Measurements from ENCODE around the gene CEP250.
"Not testable (repeated sequence)": the region's sequence is repeated elsewhere in the genome, so short reads cannot be mapped to it uniquely, and the experiment has no call there.

CEP250 gene

DNA sequence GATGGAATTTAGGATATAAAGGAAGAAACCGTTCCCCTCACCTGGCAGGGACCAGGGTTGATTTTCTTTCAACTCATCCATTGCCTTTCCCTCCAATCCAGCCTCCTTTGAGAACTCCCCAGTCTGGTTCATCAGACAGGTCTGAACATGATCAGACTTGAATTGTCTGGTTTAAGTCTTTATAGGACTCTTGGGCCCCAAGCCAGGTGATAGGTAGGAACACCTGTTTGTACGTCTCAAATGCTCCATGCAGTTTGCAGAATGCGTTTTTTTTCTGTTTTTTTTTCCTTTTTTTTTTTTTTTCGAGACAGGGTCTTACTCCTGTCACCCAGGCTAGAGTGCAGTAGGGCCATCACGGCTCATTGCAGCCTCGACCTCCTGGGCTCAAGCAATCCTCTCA is 4.1 kb upstream of the CEP250 start:
- no peak for DNase-seq (ENCODE audit: low read depth)

DNA sequence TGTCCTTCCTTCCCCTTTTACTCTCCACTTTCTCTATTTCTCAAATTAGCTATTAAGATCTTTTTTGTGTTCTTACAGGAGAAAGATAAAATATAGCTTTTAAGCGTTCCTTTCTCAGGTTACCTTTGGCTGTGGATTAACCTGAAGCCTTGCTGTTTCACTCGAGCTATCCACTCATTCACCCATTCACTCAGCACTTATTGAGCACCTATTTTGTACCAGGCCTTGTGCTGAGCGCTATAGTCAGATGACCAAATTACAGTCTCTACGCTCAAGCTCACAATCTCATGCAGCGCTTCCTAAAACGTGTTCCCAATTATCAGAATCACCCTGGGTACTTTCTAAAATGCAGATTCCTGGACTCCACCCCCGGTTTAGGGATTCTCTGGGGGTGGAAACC is 1.8 kb upstream of the CEP250 start:
- no peak for DNase-seq (ENCODE audit: low read depth)

DNA sequence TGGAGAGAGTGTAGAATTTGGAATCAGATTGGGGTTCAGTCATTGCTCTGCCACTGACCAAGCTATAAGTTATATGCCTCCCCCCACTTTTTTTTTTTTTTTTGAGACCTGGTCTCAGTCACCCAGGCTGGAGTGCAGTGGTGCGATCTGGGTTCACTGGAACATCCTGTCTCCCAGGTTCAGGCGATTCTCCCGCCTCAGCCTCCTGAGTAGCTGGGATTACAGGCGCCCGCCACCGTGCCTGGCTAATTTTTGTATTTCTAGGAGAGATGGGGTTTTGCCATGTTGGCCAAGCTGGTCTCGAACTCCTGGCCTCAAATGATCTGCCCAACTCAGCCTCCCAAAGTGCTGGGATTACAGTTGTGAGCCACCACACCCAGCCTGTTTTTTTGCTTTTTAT is 1.3 kb downstream of the CEP250 start:
- not testable (repeated sequence) for DNase-seq (ENCODE audit: low read depth)

DNA sequence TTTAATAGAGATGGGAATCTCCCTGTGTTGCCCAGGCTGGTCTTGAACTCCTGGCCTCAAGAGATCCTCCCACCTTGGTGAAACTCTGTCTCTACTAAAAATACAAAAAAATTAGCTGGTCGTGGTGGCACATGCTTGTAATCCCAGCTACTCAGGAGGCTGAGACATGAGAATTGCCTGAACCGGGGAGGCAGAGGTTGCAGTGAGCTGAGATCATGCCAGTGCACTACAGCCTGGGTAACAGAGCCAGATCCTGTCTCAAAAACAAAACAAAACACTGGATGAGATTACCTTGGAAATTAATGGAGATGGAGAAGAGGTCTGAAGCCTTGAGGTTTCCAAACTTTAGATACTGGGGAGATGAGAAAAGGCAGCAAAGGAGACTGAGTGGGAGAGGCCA is 2.1 kb downstream of the CEP250 start:
- DNase-seq (ENCODE audit: low read depth) = not testable (repeated sequence)

DNA sequence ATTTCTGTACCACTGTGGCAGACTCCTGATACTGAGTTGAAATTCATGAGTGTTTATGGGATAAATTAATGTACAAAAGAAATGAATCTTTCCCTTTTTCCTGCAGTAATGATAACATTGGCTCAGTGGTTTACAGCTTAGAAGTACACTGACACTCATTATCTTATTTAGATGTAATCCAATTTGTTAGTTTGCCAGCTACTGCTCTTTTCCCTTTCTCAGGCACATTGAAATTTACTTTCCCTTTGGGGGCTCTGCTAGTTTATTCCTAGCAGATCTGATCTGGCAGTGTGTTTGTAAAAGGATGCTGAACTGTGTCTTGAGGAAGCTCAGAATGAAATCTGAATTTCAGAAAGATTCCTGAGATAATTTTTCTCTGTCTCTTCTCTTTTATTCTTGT is 3.0 kb downstream of the CEP250 start:
- no peak for DNase-seq (ENCODE audit: low read depth)

DNA sequence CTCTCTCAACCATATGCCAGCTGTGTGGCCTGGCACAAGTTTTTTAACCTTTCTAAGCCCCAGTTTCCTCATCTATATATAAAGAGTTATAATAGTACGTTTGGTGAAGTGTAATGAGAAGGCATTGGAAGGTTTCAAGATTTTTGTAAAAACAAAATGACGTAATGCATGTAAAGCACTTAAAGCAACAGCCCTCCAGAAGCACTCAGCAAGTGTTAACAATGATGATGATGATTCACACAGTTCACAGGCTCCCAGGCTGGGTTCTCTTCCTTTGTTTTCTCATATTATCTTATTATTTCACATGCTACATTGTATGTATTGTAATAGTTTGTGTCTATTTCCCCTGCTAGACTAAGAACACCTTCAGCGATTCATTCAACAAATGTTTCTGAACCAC is 6.2 kb downstream of the CEP250 start:
- DNase-seq (ENCODE audit: low read depth) = no peak

DNA sequence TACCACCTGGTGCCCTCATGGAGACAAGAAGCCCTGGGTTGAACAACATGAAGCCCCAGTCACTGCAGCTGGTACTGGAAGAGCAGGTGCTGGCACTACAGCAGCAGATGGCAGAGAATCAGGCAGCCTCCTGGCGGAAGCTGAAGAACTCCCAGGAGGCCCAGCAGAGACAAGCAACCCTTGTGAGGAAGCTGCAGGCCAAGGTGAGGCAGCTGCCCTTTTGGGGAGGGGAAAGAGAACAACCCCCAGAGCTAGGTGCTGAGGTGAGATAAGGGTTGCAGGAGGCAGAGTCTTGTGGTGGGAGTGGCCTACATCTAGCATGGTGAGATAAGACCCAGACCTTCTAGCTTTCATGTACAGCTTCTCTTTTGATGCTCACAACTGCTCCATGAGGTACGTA is 7.0 kb downstream of the CEP250 start:
- no peak for DNase-seq (ENCODE audit: low read depth)

DNA sequence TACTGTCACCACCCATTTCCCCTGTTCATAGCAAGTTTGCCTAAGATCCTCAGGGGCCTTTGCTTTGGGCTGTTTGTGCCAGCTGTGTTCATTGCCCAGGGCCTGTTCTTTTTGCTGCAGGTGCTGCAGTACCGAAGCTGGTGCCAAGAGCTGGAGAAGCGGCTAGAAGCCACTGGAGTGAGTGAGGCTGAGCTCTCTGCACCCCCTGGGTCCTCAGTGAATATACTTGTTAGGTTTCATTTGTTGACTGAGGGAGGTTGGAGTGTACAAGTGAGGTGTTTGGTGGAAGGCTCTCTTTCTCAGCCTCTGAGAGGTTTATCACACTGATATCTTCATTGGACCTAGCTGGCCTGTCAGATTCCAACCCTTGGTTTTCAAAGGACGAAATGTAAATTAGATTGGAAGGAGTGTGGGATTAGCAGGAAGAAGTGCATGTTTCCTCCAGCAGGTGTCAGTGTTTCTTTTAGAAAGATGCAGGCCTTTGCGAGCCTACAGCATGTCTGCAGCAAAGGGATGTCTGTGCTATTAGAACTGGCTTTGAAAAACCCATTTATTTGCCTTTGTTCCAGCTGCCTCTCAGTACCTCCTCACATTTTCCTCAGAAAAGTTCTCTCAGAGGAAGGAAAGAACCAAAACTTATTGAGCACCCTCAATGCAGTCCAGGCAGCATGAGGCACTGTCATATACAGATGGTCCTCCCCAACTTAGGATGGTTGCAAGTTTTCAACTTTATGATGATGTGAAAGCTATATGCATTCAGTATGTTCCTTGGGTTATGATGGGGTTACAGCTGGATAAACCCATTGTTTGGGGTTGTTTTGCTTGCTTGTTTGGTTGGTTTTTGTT is 8.3 kb downstream of the CEP250 start:
- DNase-seq (ENCODE audit: low read depth) = peak; percentile 17

DNA sequence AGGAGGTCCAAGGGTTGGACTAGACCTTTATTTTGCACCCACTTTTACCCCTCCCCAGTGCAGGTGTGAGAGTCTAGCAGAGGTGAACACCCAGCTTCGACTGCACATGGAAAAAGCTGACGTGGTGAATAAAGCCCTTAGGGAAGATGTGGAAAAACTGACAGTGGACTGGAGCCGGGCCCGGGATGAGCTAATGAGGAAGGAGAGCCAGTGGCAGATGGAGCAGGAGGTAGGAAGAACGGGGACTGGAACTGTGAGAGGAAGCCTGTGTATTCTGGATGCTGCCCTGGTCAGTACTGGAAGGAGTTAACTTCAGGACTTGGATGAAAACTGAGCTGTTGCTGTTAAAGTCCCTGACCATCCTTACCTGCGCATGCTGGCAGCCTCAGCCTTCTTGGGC is 10.6 kb downstream of the CEP250 start:
- DNase-seq (ENCODE audit: low read depth) = no peak

DNA sequence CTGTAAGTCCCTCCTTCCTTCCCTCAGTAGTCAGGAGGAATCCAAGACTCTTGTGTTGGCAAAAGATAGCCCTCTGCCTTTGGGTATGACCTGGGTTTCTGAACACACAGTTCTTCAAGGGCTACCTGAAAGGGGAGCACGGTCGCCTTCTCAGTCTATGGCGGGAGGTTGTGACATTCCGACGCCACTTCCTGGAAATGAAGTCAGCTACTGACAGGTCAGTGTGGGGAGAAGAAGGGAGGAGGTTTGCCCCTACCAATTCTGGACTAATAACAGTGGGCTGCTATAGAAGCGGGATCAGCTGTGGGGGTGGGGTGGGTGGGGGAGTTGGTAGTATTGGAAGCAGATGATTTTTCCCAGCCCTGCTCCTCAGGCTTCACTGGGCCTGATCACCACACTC is 11.5 kb downstream of the CEP250 start:
- no peak for DNase-seq (ENCODE audit: low read depth)

DNA sequence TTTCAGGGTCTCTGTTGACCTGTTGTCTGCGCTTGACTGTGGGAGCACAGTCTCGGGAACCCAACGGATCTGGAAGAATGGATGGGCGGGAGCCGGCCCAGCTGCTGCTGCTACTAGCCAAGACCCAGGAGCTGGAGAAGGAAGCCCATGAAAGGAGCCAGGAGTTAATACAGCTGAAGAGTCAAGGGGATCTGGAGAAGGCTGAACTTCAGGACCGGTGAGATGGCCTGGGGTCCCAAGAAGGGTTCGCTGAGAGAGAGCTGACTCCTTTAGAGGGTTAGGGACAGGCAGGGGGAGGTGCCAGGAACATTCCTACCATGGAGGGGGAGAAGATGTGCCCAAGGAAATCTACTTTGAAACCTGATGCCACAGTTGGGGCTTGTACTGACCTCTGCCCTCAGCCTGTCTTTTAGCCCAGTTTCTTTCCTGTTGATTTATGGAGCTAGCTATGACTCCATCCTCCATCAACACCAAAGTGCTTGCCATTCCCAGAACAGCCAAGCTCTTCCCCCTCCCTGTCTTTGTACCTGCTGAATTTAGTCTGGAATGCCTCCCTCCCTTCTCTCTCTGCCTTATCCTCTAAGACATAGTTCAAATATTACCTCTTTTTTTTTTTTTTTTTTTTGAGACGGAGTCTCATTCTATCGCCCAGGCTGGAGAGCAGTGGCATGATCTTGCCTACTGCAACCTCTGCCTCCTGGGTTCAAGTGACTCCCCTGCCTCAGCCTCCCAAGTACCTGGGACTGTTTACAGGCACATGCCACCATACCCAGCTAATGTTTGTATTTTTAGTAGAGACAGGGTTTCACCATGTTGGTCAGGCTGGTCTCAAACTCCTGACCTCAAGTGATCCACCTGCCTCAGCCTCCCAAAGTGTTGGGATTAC is 12.2 kb downstream of the CEP250 start:
- DNase-seq (ENCODE audit: low read depth) = no peak

DNA sequence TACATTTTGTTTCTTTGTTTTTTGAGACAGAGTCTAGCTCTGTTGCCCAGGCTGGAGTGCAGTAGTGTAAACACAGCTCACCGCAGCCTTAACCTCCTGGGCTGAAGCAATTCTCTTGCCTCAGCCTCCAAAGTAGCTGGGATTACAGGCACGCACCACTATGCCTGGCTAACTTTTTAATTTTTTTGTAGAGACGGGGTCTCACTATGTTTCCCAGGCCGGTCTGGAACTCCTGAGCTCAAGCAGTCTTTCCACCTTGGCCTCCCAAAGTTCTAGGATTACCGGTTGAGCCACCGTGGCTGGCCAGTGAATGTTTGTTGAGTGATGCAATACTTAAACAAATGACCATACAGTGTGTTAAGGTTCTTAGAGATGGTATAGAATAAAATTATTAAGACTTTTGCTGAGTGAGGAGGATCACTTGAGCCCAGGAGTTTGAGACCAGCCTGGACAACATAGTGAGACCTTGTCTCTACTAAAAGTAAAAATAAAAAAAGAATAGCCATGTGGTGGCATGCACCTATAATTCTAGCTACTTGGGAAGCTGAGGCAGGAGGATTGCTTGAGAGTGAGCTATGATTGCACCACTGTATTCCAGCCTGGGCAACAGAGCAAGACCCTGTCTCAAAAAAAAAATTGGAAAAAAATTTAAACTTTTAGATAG is 13.4 kb downstream of the CEP250 start:
- DNase-seq (ENCODE audit: low read depth) = no peak

DNA sequence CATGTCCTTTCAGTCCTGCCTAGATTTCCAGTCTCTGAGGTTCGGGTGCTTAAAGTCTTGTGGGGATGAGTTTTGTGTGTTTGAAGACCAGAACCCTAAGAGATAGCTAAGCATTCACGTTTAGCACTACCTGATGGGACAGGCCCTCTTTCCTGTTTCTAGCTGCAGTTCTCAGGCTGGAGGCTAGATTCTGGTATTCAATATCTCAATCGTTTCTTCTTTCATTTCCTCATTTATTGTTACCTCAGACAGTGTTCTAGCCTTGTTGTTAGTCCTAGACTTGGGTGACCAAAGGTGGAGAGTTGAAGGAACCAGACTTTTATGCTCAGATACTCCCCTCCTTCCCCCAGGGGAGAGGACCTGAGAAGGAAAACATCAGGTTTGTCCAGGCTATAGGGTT is 16.8 kb downstream of the CEP250 start:
- DNase-seq (ENCODE audit: low read depth) = no peak

DNA sequence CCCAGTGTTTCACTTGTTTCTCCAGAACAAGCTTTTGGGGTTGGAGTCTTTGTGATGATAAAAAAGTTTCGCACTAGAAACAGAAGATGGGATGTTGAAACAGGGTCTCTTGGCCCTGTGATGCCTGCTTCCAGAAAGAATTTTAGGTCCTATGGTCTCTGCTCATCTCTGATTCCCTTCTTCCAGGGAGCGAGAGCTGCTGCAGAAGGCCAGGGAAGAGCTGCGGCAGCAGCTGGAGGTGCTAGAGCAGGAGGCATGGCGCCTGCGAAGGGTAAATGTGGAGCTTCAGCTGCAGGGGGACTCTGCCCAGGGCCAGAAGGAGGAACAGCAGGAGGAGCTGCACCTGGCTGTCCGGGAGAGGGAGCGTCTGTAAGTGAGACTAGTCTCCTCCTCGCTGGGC is 18.3 kb downstream of the CEP250 start:
- DNase-seq (ENCODE audit: low read depth) = no peak

DNA sequence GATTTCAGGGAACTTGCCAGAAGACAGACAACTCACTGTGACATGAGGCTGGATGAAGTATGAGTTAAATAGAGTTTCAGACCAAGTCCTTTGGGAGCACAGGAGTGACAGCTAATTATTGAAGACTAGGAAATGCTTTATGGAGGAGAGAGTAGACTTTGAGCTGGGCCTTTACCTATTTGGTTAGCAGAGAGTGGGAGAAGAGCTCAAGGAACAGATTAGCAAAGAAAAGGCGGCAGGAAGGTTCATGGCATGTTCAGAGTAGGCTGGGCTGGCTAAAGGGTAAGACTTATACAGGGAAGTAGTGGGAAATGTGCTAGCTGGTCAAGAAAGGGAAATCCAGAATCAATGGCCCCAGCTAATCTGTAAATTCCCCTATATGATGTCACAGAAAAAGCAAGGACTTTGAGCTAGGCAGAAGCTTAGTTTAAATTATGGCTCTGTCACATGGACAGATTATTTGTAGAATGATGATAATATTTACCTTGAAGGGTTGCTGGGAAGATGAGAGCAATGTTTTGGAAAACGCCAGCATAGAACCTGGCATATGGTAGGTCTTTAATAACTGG is 19.0 kb downstream of the CEP250 start:
- DNase-seq (ENCODE audit: low read depth) = no peak

DNA sequence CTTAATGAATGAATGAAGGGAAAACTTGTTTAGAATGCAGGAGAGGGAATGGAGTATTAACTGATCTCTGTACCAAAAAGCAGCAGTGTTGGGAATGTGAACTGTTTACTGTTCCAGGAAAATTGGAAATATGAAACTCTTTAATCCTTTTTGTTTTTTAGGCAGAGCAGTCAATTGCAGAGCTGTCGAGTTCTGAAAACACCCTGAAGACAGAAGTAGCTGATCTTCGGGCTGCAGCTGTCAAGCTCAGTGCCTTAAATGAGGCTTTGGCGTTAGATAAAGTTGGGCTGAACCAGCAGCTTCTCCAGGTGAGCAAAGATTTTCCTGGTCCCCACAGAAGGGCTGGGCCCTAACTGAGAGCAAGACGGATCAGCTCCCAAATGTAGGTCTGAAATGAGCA is 20.9 kb downstream of the CEP250 start:
- no peak for DNase-seq (ENCODE audit: low read depth)

DNA sequence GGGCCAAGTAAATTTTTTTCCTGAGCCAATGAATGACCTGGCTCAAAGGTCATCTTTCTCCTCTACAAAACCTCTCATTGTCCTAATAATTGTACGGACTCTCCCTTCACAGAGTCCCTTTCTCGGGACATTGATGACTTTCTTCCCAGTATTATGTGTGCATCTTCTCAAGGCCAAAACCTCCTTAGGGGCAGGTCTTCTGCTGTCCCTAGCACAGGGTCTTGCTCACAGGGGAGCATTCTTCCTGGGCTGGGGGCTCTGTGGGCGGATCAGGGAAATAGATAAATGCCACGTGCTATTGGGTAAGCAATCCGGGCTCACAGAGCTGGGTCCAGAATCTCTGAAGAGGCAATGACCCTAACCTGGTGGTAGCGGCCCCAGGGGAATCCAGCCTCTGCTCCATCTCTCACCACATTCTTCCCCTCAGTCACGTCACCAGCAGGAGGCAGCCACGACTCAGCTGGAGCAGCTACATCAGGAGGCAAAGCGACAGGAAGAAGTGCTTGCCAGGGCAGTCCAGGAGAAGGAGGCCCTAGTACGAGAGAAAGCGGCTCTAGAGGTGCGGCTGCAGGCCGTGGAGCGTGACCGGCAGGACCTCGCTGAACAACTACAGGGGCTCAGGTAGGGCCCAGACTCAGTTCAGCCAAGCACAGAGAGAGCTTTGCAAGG is 23.5 kb downstream of the CEP250 start:
- DNase-seq (ENCODE audit: low read depth) = no peak

DNA sequence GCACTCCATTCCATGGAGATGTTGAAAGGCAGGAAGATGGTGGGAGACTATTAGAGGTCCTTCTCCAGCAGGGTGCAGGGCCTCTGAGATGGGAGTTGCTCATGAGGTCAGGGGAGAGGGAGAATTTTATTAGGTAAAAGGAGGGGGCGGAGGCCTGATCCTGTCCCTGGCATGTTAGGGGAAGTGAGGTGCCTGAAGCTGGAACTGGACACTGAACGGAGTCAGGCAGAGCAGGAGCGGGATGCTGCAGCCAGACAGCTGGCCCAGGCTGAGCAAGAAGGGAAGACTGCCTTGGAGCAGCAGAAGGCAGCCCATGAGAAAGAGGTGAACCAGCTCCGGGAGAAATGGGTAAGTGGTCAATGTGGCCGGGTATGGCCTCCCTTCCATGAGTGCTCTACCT is 24.4 kb downstream of the CEP250 start:
- DNase-seq (ENCODE audit: low read depth) = no peak

DNA sequence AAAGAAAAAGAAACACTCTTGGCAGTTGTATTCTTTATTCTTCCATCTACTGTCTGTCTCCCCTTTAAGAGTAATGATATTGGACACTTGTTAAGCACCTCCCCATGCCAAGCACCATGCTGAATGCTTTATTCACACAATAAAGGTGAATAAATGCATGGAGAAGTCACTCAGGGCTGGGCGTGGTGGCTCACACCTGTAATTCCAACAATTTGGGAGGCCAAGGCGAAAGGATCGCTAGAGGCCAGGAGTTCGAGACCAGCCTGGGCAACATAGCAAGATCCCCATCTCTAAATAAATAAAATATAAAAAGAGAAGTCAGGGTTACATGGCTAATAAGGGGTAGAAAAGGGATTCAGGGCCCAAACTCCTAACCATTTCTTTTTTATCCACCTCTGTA is 32.1 kb downstream of the CEP250 start:
- no peak for DNase-seq (ENCODE audit: low read depth)

DNA sequence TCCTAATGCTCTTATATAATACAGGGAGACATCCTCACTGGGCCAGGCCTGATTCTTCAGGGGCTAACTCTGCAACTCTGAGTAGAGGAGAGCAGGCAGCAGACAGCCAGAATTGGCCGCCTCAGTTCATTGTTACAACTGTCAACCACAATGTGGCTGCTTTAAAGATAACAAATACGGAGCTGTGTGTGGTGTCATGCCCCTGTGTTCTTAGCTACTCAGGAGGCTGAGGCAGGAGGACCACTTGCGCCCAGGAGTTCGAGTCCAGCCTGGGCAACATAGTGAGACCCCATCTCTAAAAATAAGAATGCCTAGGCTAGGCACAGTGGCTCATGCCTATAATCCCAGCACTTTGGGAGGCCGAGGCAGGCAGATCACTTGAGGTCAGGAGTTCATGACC is 34.3 kb downstream of the CEP250 start:
- no peak for DNase-seq (ENCODE audit: low read depth)

DNA sequence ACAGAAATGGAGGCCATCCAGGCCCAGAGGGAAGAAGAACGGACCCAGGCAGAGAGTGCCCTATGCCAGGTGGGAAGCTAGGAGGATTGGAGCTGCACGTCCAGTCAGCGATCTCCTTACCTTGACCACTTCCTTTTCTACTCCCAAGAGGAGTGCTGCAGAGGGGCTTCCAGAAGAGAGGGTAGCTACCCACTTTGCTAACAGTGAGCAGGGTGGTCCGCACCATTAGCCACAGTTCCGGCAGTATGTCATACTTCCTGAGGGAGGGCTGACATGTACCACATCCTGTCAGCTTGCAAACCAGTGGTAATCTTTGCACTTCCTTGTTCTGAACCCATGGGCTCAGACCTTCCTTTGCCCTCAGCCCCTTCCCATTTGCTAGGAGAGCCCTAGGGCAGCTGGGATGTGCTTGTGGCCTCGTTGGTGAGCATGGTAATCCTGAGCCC is 35.4 kb downstream of the CEP250 start:
- DNase-seq (ENCODE audit: low read depth) = peak; percentile 49

DNA sequence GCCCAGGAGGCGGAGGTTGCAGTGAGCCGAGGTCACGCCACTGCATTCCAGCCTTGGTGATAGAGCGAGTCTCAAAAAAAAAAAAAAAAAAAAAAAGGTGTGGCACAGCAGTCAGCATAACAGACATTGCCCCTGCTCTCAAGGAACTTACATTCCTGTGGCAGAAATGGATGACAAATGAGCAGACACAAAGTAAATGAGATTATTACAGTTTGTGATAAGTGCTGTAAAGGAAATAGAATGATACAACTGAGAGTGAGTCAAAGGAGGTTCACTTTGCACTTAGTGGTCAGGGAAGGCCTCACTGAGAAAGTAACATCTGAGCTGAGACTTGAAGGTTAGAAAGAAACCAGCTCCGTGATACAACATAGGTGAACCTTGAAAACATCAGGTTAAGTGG is 36.4 kb downstream of the CEP250 start:
- DNase-seq (ENCODE audit: low read depth) = no peak
